ENCODE measurements around the gene AKR1D1.
"Not testable (repeated sequence)": the region's sequence is repeated elsewhere in the genome, so short reads cannot be mapped to it uniquely, and the experiment has no call there.

Gene AKR1D1

GRCh38 chr7:138067774-138068173 lies 8.5 kb upstream of the AKR1D1 start:
- in situ Hi-C loops (cut with MboI; ENCODE audit: low pct_unique_long_range_greater_than_20kb, low sequenced_read_pairs), result no loop called here
- DNase-seq, result no peak

DNA sequence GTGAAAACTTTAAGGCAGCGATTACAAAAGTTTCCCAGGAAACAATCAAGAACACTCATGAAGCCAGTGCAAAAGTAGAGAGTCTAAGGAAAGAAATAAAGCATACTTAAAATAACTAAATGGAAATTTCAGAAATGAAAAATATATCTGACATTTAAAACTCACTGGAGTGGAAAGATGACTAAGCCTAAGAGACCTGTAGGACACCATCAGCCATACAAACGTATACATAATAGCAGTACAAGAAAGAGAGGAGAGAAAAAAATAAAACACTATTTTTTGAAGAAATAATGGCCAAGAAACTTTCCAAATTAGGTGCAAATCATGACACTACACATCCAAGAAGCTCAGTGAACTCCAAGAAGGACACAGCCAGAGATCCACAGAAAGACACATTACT lies 5.4 kb upstream of the AKR1D1 start:
- DNase-seq, result no peak
- in situ Hi-C loops (cut with MboI; ENCODE audit: low pct_unique_long_range_greater_than_20kb, low sequenced_read_pairs), result no loop called here

- in situ Hi-C loops (cut with MboI; ENCODE audit: low pct_unique_long_range_greater_than_20kb, low sequenced_read_pairs), result no loop called here
- no peak for DNase-seq
Observed at GRCh38 chr7:138072726-138073125, 3.5 kb upstream of the AKR1D1 start.

DNA sequence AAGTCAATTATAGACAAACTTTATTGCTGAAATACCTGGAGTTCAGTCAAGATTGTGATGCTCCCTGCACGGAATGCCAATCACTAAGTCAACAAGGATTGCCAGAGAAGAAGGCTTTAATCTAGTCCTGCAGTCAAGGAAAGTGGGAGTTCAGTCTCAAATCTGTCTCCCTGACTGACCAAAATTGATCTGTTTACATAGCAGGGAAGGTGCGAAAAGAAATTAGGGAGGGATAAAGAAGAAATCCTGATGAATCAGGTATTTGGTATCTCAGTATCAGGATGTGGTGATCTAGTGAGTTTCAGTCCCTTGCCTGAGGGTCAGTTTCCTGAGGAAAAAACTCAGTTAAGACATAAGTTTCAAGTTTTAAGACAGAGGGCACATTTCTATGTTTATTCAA lies 2.1 kb upstream of the AKR1D1 start:
- DNase-seq, result no peak
- in situ Hi-C loops (cut with MboI; ENCODE audit: low pct_unique_long_range_greater_than_20kb, low sequenced_read_pairs), result no loop called here

GRCh38 chr7:138074540-138074939 lies 1.7 kb upstream of the AKR1D1 start:
- DNase-seq, result no peak
- in situ Hi-C loops (cut with MboI; ENCODE audit: low pct_unique_long_range_greater_than_20kb, low sequenced_read_pairs), result no loop called here

GRCh38 chr7:138075350-138075749 lies 909 bp upstream of the AKR1D1 start:
- DNase-seq, result no peak
- in situ Hi-C loops (cut with MboI; ENCODE audit: low pct_unique_long_range_greater_than_20kb, low sequenced_read_pairs), result no loop called here

- in situ Hi-C loops (cut with MboI; ENCODE audit: low pct_unique_long_range_greater_than_20kb, low sequenced_read_pairs); DNase-seq: not testable (repeated sequence)
Observed at GRCh38 chr7:138075786-138076185, 473 bp upstream of the AKR1D1 start.

DNA sequence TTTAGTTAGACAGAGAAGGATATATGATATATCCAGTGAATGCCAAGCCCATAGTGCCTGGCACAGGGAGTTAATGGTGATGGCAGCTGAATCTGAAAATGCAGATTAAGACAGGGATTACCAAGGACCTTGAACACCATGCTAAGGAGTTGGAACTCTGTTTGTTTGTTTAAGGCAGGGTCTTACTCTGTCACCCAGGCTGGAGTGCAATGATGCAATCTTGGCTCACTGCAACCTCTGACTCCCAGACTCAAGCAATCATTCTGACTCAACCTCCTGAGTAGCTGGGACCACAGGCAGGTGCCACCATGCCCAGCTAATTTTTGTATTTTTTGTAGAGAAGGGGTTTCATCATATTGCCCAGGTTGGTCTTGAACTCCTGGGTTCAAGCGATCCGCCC lies 1.6 kb downstream of the AKR1D1 start:
- in situ Hi-C loops (cut with MboI; ENCODE audit: low pct_unique_long_range_greater_than_20kb, low sequenced_read_pairs), result no loop called here
- no peak for DNase-seq

DNA sequence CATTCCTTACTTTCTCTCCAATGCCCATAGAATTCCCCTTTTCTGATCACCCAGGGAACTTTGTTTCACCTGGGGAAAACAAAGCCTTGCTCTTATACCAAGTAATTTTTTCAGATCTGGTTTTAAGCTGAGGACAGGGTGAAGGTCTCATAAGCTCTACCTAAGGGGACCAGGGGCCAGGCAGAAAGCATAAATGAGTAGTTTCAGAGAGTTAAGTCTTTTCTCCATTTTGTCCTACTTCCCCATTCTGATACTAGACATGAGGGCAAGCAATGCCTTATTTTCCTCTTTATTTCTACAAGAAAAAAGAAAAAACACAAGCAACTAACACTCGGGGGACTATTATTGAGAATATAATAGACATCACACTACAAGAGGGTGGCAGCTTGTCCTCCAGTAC lies 2.9 kb downstream of the AKR1D1 start:
- no peak for DNase-seq
- in situ Hi-C loops (cut with MboI; ENCODE audit: low pct_unique_long_range_greater_than_20kb, low sequenced_read_pairs), result no loop called here

- in situ Hi-C loops (cut with MboI; ENCODE audit: low pct_unique_long_range_greater_than_20kb, low sequenced_read_pairs), result no loop called here
- DNase-seq, result no peak
Observed at GRCh38 chr7:138081868-138082267, 5.6 kb downstream of the AKR1D1 start.

DNA sequence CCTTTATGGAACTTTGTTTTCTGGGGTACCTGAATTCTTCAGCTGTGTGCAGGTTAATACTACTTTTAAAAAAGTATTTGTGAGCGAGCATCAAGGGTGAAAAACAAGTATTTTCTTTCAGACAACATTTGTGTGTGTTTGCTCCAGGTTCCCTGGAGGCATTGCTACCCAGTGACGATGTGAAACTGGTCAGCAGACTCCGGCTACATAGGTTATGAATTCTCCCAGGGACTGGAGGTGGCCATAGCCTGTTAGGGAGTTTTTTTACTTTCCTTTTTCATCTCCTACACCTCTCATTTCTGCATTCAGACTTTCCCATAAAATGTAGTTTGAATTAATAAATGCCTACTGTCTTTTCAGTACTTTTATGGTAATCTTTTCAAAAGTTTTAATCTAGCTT lies 7.6 kb downstream of the AKR1D1 start:
- no peak for DNase-seq
- in situ Hi-C loops (cut with MboI; ENCODE audit: low pct_unique_long_range_greater_than_20kb, low sequenced_read_pairs), result no loop called here

- in situ Hi-C loops (cut with MboI; ENCODE audit: low pct_unique_long_range_greater_than_20kb, low sequenced_read_pairs), result no loop called here
- DNase-seq, result no peak
Observed at GRCh38 chr7:138086563-138087270, 10.5 kb downstream of the AKR1D1 start.

- in situ Hi-C loops (cut with MboI; ENCODE audit: low pct_unique_long_range_greater_than_20kb, low sequenced_read_pairs), result no loop called here
- no peak for DNase-seq
Observed at GRCh38 chr7:138089080-138089901, 13.0 kb downstream of the AKR1D1 start.

DNA sequence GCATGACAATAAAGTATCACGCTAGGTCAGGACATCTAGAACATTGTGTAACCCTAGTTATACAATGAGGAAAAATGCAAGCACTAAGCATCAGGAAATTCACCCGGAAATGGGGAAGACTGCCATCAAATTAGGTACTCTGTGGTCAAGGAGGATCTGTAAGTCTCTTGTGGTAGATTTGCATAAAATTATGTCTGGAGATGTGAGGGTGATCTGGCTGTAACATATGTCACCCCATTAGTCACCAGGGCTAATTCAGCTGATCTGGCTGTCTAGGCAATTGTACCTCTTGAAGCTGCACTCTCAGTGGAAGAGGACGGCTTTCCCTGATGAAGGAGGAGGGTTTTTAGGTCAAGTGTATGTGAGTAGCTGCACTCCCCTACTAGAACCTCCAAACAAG lies 14.8 kb downstream of the AKR1D1 start:
- DNase-seq, result peak; percentile 24
- in situ Hi-C loops (cut with MboI; ENCODE audit: low pct_unique_long_range_greater_than_20kb, low sequenced_read_pairs), result no loop called here

- DNase-seq; in situ Hi-C loops (cut with MboI; ENCODE audit: low pct_unique_long_range_greater_than_20kb, low sequenced_read_pairs): not testable (repeated sequence)
Observed at GRCh38 chr7:138091840-138092239, 15.6 kb downstream of the AKR1D1 start.

GRCh38 chr7:138092486-138093028 lies 16.3 kb downstream of the AKR1D1 start:
- in situ Hi-C loops (cut with MboI; ENCODE audit: low pct_unique_long_range_greater_than_20kb, low sequenced_read_pairs), result no loop called here
- no peak for DNase-seq

- no peak for DNase-seq
- in situ Hi-C loops (cut with MboI; ENCODE audit: low pct_unique_long_range_greater_than_20kb, low sequenced_read_pairs), result no loop called here
Observed at GRCh38 chr7:138095972-138096935, 20.0 kb downstream of the AKR1D1 start.

GRCh38 chr7:138097064-138097741 lies 20.9 kb downstream of the AKR1D1 start:
- in situ Hi-C loops (cut with MboI; ENCODE audit: low pct_unique_long_range_greater_than_20kb, low sequenced_read_pairs), result no loop called here
- peak; percentile 43 for DNase-seq

DNA sequence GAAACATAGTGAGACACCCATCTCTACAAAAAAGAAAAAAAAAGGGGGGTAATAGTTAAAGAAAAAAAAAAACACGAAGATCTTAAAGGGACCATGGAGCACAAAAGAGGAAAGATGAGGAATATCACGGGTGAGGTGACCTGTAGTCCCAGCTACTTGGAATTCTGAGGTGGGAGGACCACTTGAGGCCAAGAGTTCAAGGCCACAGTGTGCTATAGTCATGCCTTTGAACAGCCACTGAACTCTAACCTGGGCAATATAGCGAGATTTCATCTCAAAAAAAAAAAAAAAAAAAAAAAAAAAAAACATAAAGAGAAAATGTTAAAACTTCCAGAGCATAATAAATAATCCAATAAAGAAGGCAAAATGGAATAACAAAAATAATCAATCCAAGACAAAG lies 23.6 kb downstream of the AKR1D1 start:
- no peak for DNase-seq
- in situ Hi-C loops (cut with MboI; ENCODE audit: low pct_unique_long_range_greater_than_20kb, low sequenced_read_pairs), result no loop called here
